Measurements from ENCODE around the gene KCNF1.

Gene KCNF1

DNA sequence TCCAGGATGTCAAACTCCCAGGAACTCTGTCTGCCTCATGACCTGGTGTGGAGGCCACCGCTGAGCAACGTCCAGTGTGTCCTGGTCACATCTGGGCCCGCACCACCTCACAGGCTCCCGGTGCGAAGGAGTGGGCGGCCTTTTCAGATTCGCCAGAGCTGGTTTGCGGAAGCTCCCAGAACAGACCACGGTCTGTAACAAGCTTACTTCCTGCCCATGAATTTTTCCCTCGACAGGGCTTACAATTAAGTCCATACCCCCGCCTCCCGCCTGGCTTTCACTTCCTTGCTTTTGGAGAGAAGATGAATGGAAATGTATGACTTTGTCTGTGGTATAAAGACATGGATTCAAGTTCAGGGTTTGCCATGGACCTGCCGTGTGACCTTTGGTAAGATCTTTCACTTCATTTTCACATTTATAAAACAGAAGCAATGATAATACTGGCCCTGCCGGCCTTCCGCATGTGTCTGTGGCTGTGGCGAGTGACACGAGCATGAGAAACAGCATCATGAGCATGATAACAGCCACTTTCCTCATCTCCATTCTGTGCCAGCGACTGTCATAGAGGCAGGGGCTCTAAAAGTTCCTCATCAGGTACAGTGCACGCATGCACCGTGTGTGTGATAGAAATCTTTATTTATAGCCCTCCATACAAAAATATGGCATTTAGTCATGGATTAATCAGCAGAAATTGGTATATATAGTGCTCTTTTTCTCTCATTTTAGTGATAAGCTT lies 31.0 kb upstream of the KCNF1 start:
- no peak for DNase-seq

- no peak for DNase-seq
Measured at GRCh38 chr2:10882568-10882967, 29.2 kb upstream of the KCNF1 start.

DNA sequence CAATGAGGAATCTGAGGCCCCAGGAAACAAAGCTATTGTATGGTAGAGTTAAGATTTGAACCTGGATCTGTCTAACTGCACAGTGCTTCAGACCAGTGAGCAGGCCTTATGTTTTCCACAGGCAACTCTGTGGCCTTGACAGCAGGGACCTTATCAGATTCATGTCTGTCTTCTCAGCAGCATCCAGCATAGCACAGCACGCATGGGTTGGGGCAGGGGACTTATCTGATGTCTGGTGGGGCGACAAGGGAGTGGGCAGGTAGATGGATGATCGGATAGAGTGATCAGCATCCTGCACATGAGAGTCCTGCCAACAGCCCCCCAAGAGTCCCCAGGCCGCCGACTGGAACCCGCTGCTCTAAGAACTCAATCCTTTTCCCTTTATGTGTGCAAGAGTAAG lies 28.7 kb upstream of the KCNF1 start:
- DNase-seq = no peak

- DNase-seq = no peak
Measured at GRCh38 chr2:10883801-10884478, 27.8 kb upstream of the KCNF1 start.

DNA sequence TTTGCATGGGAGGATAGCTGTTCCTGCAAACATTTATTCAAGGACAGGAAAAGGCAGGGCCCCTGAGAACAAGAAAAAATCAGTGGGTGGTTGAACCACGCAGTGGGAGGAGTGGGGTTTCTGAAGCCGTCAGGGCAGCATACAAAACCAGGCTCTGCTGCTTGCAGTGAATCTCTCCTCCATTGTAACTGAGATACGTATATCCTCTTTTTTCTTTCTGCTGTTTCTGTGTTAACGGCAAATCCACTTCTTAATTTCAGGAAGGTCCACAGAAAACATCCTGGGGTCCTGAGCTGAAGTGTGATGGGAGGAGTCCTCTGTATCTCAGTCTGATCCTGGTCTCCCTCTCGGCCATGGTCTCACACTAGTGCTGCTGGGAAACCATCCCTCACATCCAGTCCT lies 27.2 kb upstream of the KCNF1 start:
- DNase-seq = no peak

GRCh38 chr2:10885094-10885860 lies 26.5 kb upstream of the KCNF1 start:
- no peak for DNase-seq

- DNase-seq = no peak
Measured at GRCh38 chr2:10887476-10887875, 24.3 kb upstream of the KCNF1 start.

DNA sequence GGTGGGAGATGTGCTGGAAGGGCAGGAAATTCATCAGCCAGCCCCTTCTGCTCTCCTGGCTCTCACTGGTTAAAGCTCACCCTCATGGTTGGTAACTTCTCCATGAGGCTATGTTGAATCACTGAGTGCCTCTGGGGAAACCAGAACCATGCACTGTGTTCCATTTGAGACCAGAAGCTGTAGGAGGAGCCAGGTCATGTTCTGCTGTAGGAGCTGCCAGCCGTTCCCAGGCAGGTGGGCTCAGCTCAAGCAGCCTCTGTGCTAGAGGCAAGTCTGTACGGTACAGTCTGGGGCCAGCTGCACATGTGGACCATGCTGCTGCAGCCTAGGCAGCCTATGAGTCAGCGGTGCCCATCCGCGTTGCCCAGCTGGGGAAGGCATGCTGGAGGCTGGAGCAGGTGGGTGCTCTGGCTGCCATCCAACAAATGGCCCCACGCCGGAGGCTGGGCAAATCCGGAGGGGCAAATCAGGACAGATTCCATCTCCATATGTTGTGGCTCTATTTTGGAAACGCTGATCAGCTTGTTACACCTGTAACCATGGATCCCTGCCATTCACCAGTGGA lies 22.0 kb upstream of the KCNF1 start:
- no peak for DNase-seq

GRCh38 chr2:10890706-10891270 lies 20.9 kb upstream of the KCNF1 start:
- DNase-seq = no peak

DNA sequence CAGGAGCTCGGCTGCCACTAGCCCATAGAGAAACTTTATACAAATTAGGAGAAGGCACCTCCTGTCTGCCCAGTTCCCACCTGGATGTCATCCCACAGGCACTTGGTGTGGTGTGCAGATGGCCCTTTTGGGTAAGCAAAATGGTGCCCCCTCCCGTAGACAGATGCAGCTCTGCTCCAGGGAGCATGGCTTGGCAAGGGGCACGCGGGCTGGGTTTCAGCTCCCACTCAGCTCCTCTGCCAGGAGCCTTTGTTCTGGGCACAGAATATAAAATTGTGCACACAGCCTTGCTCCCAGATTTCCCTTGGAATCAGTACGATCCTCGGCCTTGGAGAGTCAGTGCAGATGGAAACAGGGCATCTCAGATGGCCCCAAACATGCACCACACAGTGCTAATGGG lies 20.3 kb upstream of the KCNF1 start:
- DNase-seq = no peak

DNA sequence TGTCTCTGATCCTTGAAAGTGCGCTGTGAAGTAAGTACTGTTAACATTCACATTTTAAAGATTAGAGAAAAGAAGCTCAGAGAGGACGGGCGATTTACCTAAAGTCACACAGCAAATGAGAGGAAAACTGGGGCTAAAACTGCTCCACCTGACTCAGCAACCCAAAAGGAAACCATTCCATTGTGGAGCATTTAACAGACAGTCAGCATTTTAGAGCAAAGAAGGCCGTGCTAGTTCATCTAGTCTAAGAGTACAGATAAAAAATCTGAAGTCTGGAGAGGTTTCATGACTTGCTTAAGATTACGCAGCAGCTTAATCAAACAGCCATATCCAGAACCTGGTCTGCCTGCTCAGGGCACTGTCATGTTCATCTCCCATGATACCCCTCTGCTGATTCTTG lies 19.9 kb upstream of the KCNF1 start:
- no peak for DNase-seq

- no peak for DNase-seq
Measured at GRCh38 chr2:10892316-10892715, 19.4 kb upstream of the KCNF1 start.

- no peak for DNase-seq
Measured at GRCh38 chr2:10892796-10893350, 18.9 kb upstream of the KCNF1 start.

GRCh38 chr2:10894264-10894935 lies 17.3 kb upstream of the KCNF1 start:
- no peak for DNase-seq

DNA sequence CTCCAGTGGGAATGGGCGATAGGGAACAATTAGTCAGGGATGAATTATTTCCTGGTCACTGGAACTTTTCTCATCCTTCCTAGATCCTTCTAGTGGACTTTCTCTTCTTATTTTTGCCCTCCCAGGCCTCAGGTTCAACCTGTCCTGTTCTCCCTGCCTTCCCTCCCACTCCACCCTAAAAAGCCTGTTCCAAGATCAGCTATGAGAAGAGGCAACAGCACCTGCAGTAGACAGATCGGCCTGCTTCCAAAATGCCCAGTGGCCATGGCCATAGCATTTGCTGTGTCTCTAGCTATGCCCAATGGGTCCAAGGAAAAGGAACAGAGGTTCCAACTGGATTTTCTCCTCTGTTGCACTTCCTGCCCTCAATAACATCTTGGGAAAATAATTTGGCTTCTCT lies 16.5 kb upstream of the KCNF1 start:
- DNase-seq = no peak

- DNase-seq = no peak
Measured at GRCh38 chr2:10897956-10898355, 13.8 kb upstream of the KCNF1 start.

GRCh38 chr2:10900216-10901109 lies 11.3 kb upstream of the KCNF1 start:
- no peak for DNase-seq

DNA sequence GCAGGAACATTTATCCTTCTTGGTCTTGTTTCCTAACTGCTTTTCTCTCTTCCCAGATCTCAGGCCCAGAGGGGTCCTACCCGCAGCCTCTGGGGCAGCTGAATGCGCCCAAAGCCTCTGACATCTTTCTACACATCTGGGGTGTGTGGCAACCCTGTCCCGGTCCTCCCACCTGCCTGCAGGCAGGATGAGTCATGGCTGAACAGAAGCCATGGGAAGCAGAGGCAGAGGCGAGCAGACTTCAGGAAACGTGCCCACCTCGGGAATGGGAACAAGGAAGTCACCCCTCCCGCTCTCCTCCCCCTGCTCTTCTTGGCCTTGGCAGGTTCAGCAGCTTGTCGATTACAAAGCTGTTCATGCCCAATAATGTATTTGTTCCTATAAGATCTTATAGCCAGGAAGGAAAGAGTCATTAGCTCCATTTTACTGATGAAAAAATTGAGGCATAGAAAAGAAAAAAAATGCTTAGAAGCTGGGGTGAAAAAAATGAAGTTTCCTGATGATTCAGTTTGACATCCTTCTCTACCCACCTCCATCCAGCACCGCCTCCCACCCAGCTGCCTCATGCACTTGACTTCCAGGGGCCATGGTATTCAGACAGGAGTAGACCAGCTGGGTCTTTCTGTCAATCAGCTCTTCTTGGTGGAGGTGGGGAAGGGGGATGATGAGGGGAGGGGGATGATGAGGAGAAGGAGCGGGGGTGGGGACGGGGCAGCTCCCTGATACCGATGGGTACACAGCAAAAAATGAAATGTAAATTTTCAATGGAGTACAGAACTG lies 10.4 kb upstream of the KCNF1 start:
- DNase-seq = no peak

DNA sequence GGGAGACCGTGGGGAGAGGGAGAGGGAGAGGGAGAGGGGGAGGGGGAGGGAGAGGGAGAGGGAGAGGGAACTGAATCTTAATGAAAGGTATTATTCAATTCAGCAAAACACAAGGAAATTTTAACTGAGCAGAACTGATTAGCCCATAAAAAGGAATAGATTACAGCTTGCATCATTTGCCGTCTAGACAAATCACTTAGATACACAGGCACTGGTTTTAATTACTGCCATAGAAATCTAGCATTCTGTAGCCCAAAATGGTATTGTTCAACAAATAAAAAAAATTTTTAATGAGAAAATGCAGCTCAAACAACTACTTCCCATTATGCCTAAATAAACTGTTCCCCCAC lies 7.9 kb upstream of the KCNF1 start:
- no peak for DNase-seq

DNA sequence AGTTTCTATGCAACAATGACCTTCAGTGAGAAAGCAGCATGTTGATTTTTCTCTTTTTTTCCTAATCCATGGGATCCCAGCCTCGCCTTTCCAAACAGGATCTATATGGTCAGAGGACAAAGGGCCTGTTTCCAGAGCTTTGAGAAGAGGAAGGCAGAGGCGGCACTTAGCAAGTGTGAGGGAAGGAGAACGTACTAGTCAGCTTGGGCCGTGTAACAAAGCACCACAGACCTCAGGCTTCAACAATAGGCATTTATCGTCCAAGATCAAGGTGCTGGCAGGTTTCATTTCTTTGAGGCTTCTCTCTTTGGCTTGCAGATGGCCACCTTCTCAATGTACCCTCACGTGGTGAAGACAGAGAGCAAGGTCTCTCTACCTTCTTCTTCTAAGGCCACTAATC lies 7.3 kb upstream of the KCNF1 start:
- no peak for DNase-seq

Measured in CD4-positive, alpha-beta T cell treated with Interferon gamma for 1 hour (primary cell).